ENCODE data around the gene STAT5B.
A peak's percentile ranks its signal among the peaks of the same experiment; 100 is the strongest.
"Not testable (repeated sequence)": the region's sequence is repeated elsewhere in the genome, so short reads cannot be mapped to it uniquely, and the experiment has no call there.

The STAT5B gene

GRCh38 chr17:42225646-42226045 is 50.5 kb downstream of the STAT5B start:
- DNase-seq = no peak

- no peak for DNase-seq
These were observed 51.5 kb downstream of the STAT5B start for GRCh38 chr17:42224651-42225050.

GRCh38 chr17:42221886-42222745 is 54.1 kb downstream of the STAT5B start:
- DNase-seq = peak; percentile 2

- not testable (repeated sequence) for DNase-seq
These were observed 56.9 kb downstream of the STAT5B start for GRCh38 chr17:42219280-42219679.

DNA sequence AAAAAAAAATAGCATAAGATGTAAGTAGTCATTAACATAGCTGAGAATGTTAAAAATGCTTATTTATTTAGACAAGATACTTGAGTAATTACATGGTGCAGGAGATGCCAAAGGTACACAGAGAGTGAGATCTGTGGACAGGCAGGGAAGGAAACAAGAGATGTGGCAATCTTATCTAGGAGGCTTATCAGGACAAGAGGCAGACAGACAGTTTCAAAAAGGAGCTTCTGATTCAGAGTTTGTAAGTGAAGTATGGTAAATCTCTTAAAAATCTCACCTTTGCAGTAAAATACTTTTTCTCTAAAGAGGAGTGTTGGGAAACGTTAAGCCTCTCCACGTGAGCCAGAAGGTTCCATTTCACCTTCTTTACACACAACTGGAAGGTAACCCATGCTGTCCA is 62.0 kb downstream of the STAT5B start:
- DNase-seq = no peak

- no peak for DNase-seq
These were observed 63.8 kb downstream of the STAT5B start for GRCh38 chr17:42212382-42212781.

- not testable (repeated sequence) for DNase-seq
These were observed 64.3 kb downstream of the STAT5B start for GRCh38 chr17:42211921-42212341.

DNA sequence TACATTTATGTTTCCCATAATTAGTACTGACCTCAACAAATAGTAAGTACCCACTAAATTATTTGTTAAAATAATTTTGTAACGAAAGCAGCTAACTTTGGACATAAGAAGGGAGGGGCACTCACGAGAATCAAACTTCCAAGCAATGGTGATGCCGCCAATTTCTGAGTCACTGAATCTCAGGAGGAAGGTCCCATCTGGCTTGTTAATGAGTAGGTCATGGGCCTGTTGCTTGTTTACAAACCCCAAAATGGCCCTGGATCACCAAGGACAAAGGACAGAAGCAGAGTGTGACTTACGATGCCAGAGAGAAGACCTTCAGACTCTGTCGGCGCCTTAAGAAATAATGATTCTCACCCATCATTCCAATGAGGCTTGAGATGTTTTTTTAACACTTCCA is 66.1 kb downstream of the STAT5B start:
- no peak for DNase-seq

DNA sequence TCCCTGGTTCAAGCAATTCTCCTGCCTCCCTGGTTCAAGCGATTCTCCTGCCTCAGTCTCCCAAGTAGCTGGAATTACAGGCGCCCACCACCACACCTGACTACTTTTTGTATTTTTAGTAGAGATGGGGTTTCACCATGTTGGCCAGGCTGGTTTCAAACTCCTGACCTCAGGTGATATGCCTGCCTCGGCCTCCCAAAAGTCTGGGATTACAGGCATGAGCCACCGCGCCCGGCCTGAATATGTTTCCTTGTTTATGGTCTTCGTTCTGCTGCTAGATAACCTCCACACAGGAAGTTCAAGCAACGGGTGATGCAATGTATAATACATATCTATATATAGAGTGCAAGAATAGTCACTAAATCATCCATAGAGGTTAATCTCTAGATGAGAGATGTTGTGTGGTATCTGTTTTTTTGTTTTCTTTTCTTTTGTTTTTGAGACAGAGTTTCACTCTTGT is 70.0 kb downstream of the STAT5B start:
- DNase-seq = not testable (repeated sequence)

- DNase-seq = no peak
These were observed 72.8 kb downstream of the STAT5B start for GRCh38 chr17:42203354-42203753.

GRCh38 chr17:42202696-42203095 is 73.5 kb downstream of the STAT5B start:
- no peak for DNase-seq

- no peak for DNase-seq
These were observed 74.0 kb downstream of the STAT5B start for GRCh38 chr17:42202159-42202558.

DNA sequence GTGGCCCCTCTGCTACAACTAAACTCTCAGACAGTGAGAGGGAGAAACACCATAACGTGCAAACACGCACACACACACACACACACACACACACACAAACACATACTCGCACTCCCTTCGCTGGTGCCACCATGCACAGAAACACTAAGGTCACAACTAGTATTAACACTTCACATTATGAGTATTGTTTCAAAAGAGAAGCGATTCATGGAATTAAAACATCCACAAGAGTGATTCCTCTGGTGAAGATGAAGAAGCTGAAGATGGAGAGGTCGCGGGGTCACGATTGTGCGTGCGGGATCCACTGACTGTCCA is 74.8 kb downstream of the STAT5B start:
- DNase-seq = no peak

GRCh38 chr17:42200706-42201457 is 75.3 kb downstream of the STAT5B start:
- DNase-seq = no peak

- DNase-seq = no peak
These were observed 76.7 kb downstream of the STAT5B start for GRCh38 chr17:42199416-42200011.

DNA sequence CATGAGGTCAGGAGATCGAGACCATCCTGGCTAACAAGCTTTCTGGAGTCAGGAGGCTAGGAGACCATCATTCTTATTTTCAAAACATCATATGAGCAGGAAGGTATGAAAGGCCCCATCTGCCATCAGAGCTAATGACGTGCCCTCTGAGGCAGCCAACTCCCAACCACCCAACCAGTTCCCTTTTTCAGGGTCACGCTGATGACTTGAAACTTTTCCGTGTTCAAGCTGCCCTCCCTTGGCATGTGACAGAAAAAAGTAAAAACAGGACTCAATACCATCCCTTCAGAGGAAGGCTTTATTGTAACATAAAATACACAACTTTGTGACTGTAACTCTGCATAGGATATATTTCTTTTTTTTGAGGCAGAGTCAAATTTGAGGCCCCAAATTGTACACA is 77.3 kb downstream of the STAT5B start:
- DNase-seq = no peak

DNA sequence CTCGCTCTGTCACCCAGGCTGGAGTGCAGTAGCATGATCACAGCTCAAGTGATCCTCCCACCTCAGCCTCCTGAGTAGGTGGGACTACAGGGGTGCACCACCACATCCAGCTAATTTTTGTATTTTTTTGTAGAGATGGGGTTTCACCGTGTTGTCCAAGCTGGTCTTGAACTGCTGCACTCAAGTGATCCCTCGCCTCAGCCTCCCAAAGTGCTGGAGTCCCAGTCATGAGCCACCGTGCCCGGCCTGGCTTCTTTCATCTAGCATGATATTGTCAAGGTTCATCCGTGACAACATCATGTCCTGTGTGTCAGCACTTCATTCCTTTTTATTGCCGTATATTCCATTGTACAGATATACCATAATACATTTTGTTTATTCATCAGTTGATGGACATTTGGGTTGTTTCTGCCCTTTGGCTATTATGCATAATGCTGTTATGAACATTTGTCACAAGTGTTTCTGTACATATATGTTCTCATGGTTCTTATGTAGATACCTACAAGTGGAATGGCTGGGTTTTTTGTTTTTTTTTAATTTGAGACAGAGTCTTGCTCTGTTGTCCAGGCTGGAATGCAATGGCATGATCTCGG is 78.5 kb downstream of the STAT5B start:
- no peak for DNase-seq

- no peak for DNase-seq
These were observed 82.0 kb downstream of the STAT5B start, which contains the start of gene GHDC for GRCh38 chr17:42193969-42194899. TSS of gene GHDC (minus strand) at chr17:42194494. CDS start at chr17:42193581, 913 bp downstream.

GRCh38 chr17:42193216-42193968 is 82.8 kb downstream of the STAT5B start:
- no peak for DNase-seq

GRCh38 chr17:42192189-42193126 is 83.7 kb downstream of the STAT5B start:
- DNase-seq = no peak
